GM06990 (cell line): Measurements from ENCODE around the gene RHBDD3.

ENCODE experiments used
- DNase-seq: peaks from one replicate; pipeline ENCODE4 v3.0.0-alpha.2; 2011; ENCODE audit not compliant: insufficient read length; ENCODE audit errors: extremely low read depth
- H3K27me3 ChIP-seq: replicated peaks from 2 replicates; pipeline ENCODE4 v1.6.0; 2011; ENCODE audit warnings: low read length; ENCODE audit not compliant: control insufficient read depth, insufficient read depth
- H3K36me3 ChIP-seq: 2 replicates; pipeline ENCODE4 v1.5.1; 2011; ENCODE audit warnings: low read length; ENCODE audit not compliant: control insufficient read depth, insufficient read depth
- H3K4me3 ChIP-seq: replicated peaks from 2 replicates; pipeline ENCODE4 v1.5.1; 2011; ENCODE audit warnings: low read depth, mild to moderate bottlenecking, control low read depth, low read length
- CTCF ChIP-seq: IDR thresholded peaks from 2 replicates; pipeline ENCODE4 v1.5.1; 2011; ENCODE audit warnings: low read length, control low read depth, mild to moderate bottlenecking, inconsistent platforms; ENCODE audit not compliant: insufficient read depth, poor library complexity, severe bottlenecking

Gene RHBDD3

GRCh38 chr22:29301716-29302401 lies 34.1 kb upstream of the RHBDD3 start:
- no peak for TF ChIP-seq CTCF
- Histone ChIP-seq H3K4me3 (no peak overlapping the region), H3K27me3 (no peaks in the 10 kb centered on the region; the same call in 1 of the 2 replicates), H3K36me3 (peaks cover 26% of the 10 kb centered on the region)
- DNase-seq: no peak

- DNase-seq: no peak
- Histone ChIP-seq H3K4me3 (no peak overlapping the region), H3K27me3 (no peaks in the 10 kb centered on the region; the same call in 1 of the 2 replicates), H3K36me3 (peaks cover 32% of the 10 kb centered on the region)
- TF ChIP-seq CTCF: no peak
These were observed 33.2 kb upstream of the RHBDD3 start for GRCh38 chr22:29300807-29301601.

- Histone ChIP-seq H3K4me3 (no peak overlapping the region), H3K36me3 (peaks cover 33% of the 10 kb centered on the region), H3K27me3 (no peaks in the 10 kb centered on the region)
- no peak for DNase-seq
- TF ChIP-seq CTCF: no peak
These were observed 32.7 kb upstream of the RHBDD3 start for GRCh38 chr22:29300467-29300806.

- no peak overlapping the region for H3K4me3 ChIP-seq
- H3K36me3 ChIP-seq: peaks cover 33% of the 10 kb centered on the region
- no peaks in the 10 kb centered on the region for H3K27me3 ChIP-seq
- TF ChIP-seq CTCF: no peak
- no peak for DNase-seq
These were observed 31.5 kb upstream of the RHBDD3 start for GRCh38 chr22:29299136-29299900.

- no peak for TF ChIP-seq CTCF
- no peak for DNase-seq
- H3K36me3 ChIP-seq: peaks cover 35% of the 10 kb centered on the region
- H3K4me3 ChIP-seq: no peak overlapping the region
- H3K27me3 ChIP-seq: no peaks in the 10 kb centered on the region
These were observed 30.9 kb upstream of the RHBDD3 start for GRCh38 chr22:29298641-29299040.
